ENCODE data around the gene EML6.

EML6 gene

GRCh38 chr2:55017880-55018279 is 294.4 kb downstream of the EML6 start:
- DNase-seq (ENCODE audit: low read depth in 1 of 2, low spot score in 1 of 2), result no peak

- DNase-seq (ENCODE audit: low read depth in 1 of 2, low spot score in 1 of 2), result no peak
These were observed 295.2 kb downstream of the EML6 start for GRCh38 chr2:55018619-55019018.

GRCh38 chr2:55019526-55020258 is 296.2 kb downstream of the EML6 start:
- DNase-seq (ENCODE audit: low read depth in 1 of 2, low spot score in 1 of 2), result no peak
